ENCODE results near the gene NHSL2.

DNA sequence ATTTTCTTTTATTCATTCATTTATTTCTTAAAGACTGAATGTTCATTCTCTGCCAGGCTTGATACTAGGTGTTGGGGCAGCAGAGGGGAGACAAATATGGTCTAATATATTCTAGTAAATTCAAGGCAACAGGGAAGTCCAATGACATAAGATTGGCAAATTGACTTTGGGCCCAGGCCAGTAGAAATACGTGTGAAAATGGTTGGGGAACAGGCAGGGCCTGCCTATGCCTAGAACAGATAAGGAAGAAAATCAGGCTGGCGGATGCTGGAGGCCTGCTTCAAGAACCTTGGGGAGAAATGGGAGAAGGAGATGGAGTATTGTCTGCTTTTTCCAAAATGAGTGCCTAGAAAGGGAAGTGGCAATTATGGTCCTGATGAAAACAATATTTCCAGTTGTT lies 112.4 kb downstream of the NHSL2 start:
- TF ChIP-seq, protein P1, sequence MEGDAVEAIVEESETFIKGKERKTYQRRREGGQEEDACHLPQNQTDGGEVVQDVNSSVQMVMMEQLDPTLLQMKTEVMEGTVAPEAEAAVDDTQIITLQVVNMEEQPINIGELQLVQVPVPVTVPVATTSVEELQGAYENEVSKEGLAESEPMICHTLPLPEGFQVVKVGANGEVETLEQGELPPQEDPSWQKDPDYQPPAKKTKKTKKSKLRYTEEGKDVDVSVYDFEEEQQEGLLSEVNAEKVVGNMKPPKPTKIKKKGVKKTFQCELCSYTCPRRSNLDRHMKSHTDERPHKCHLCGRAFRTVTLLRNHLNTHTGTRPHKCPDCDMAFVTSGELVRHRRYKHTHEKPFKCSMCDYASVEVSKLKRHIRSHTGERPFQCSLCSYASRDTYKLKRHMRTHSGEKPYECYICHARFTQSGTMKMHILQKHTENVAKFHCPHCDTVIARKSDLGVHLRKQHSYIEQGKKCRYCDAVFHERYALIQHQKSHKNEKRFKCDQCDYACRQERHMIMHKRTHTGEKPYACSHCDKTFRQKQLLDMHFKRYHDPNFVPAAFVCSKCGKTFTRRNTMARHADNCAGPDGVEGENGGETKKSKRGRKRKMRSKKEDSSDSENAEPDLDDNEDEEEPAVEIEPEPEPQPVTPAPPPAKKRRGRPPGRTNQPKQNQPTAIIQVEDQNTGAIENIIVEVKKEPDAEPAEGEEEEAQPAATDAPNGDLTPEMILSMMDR (IDR thresholded peaks at IDR 0.05) = no peak
- TF ChIP-seq POLR2A (IDR thresholded peaks at IDR 0.05) (no peak), EP300 (IDR thresholded peaks at IDR 0.05) (no peak)

Measured in gastroesophageal sphincter (tissue), 3 donors.